Measurements from ENCODE around the gene TUBB3.

GRCh38 chr16:89903908-89904515 lies 19.1 kb upstream of the TUBB3 start:
- TF ChIP-seq CTCF (conservative IDR thresholded peaks at IDR 0.05) (no peak), EZH2 (IDR thresholded peaks at IDR 0.05; ENCODE audit: low read depth) (no peak)

Measured in PC-9 (cell line).